ENCODE results near the gene GABBR2. TPM values are rescaled to one million over a fixed set of nuclear protein-coding genes. Genes with fewer than 3 reads are reported as not detected.

The GABBR2 gene
- total and polyA plus RNA-seq, 9 of the 15 experiments (the other 6 are each of a cell fraction or from before 2014, with no cell fraction given) = 0.15 to 1.9 (median 0.32) TPM

DNA sequence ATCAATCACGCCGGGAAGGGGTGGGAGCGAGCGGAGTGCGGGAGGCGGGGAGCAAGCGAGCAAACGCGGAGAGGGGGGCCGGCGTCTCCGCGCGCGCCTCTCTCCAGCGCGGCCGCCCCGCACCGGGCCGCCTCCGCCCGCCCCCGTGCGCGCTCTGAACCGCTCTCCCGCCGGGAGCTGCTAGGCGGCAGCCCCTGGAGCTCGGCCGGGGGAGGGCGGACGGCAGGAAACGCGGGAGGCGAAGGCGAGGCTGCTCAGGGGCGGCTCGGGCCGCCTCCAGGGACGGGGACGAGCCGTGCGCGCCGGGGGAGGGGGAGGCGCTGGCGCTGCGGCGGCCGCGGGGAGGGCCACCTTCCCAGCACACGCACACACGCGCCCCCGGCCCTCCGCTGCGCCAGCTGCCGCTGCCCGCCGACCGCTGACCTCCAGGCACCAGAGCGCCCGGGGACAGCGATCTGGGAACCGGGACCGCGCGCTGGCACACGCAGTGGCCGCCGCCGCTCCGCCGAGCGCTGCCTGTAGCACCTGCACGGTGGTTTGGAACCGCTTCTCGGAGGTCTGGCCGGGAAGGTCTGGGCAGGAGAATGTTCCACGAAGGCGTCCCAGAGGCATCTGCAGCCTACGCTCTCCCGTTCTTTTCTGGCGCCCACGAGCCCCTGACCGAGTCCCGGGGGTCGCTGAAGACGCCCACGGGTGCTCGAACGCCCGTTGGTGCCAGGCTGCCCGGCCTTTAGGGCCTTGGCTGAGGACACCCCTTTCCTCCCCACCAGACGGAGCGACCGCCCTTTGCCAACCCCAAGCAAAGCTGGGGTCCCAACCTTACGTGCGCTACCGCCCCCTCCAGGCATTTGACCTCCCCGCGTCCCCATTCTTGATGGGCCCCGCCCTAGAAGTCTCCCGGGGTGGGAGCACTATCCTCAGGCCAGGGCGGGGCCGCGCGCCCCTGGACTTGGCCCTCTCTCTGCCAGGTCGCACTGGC lies at the start of gene GABBR2 (continued):
- TF ChIP-seq, protein P1, sequence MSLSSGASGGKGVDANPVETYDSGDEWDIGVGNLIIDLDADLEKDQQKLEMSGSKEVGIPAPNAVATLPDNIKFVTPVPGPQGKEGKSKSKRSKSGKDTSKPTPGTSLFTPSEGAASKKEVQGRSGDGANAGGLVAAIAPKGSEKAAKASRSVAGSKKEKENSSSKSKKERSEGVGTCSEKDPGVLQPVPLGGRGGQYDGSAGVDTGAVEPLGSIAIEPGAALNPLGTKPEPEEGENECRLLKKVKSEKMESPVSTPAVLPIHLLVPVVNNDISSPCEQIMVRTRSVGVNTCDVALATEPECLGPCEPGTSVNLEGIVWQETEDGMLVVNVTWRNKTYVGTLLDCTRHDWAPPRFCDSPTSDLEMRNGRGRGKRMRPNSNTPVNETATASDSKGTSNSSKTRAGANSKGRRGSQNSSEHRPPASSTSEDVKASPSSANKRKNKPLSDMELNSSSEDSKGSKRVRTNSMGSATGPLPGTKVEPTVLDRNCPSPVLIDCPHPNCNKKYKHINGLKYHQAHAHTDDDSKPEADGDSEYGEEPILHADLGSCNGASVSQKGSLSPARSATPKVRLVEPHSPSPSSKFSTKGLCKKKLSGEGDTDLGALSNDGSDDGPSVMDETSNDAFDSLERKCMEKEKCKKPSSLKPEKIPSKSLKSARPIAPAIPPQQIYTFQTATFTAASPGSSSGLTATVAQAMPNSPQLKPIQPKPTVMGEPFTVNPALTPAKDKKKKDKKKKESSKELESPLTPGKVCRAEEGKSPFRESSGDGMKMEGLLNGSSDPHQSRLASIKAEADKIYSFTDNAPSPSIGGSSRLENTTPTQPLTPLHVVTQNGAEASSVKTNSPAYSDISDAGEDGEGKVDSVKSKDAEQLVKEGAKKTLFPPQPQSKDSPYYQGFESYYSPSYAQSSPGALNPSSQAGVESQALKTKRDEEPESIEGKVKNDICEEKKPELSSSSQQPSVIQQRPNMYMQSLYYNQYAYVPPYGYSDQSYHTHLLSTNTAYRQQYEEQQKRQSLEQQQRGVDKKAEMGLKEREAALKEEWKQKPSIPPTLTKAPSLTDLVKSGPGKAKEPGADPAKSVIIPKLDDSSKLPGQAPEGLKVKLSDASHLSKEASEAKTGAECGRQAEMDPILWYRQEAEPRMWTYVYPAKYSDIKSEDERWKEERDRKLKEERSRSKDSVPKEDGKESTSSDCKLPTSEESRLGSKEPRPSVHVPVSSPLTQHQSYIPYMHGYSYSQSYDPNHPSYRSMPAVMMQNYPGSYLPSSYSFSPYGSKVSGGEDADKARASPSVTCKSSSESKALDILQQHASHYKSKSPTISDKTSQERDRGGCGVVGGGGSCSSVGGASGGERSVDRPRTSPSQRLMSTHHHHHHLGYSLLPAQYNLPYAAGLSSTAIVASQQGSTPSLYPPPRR (CRISPR knock-in tag; IDR thresholded peaks at IDR 0.05; ENCODE audit: borderline replicate concordance) = no peak
- TF ChIP-seq CTBP1 (IDR thresholded peaks at IDR 0.05; ENCODE audit: borderline replicate concordance) = 0 out of 2 replicates have a peak, but pooled peaks have one; percentile 37
- no peak for TF ChIP-seq ZNF12 (CRISPR knock-in tag; IDR thresholded peaks at IDR 0.05)
- TF ChIP-seq, protein P2, sequence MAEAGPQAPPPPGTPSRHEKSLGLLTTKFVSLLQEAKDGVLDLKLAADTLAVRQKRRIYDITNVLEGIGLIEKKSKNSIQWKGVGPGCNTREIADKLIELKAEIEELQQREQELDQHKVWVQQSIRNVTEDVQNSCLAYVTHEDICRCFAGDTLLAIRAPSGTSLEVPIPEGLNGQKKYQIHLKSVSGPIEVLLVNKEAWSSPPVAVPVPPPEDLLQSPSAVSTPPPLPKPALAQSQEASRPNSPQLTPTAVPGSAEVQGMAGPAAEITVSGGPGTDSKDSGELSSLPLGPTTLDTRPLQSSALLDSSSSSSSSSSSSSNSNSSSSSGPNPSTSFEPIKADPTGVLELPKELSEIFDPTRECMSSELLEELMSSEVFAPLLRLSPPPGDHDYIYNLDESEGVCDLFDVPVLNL (CRISPR knock-in tag; IDR thresholded peaks at IDR 0.05; ENCODE audit: low read depth) = no peak
- TF ChIP-seq TAF1 (IDR thresholded peaks at IDR 0.05; ENCODE audit: control insufficient read depth, extremely low read depth, insufficient read depth, low read length, severe bottlenecking) = no peak
- TF ChIP-seq TRIM28 (IDR thresholded peaks at IDR 0.05) = no peak
- TF ChIP-seq, protein P3, sequence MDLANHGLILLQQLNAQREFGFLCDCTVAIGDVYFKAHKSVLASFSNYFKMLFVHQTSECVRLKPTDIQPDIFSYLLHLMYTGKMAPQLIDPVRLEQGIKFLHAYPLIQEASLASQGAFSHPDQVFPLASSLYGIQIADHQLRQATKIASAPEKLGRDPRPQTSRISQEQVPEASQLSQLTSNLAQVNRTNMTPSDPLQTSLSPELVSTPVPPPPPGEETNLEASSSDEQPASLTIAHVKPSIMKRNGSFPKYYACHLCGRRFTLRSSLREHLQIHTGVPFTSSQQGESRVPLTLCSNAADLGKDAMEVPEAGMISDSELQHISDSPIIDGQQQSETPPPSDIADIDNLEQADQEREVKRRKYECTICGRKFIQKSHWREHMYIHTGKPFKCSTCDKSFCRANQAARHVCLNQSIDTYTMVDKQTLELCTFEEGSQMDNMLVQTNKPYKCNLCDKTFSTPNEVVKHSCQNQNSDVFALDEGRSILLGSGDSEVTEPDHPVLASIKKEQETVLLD (IDR thresholded peaks at IDR 0.05) = no peak
- TF ChIP-seq ZNF707 (CRISPR knock-in tag; conservative IDR thresholded peaks at IDR 0.05) = no peak
- TF ChIP-seq, protein P4, sequence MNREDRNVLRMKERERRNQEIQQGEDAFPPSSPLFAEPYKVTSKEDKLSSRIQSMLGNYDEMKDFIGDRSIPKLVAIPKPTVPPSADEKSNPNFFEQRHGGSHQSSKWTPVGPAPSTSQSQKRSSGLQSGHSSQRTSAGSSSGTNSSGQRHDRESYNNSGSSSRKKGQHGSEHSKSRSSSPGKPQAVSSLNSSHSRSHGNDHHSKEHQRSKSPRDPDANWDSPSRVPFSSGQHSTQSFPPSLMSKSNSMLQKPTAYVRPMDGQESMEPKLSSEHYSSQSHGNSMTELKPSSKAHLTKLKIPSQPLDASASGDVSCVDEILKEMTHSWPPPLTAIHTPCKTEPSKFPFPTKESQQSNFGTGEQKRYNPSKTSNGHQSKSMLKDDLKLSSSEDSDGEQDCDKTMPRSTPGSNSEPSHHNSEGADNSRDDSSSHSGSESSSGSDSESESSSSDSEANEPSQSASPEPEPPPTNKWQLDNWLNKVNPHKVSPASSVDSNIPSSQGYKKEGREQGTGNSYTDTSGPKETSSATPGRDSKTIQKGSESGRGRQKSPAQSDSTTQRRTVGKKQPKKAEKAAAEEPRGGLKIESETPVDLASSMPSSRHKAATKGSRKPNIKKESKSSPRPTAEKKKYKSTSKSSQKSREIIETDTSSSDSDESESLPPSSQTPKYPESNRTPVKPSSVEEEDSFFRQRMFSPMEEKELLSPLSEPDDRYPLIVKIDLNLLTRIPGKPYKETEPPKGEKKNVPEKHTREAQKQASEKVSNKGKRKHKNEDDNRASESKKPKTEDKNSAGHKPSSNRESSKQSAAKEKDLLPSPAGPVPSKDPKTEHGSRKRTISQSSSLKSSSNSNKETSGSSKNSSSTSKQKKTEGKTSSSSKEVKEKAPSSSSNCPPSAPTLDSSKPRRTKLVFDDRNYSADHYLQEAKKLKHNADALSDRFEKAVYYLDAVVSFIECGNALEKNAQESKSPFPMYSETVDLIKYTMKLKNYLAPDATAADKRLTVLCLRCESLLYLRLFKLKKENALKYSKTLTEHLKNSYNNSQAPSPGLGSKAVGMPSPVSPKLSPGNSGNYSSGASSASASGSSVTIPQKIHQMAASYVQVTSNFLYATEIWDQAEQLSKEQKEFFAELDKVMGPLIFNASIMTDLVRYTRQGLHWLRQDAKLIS (CRISPR knock-in tag; IDR thresholded peaks at IDR 0.05) = no peak
- TF ChIP-seq SRF (CRISPR knock-in tag; IDR thresholded peaks at IDR 0.05) = no peak
- TF ChIP-seq TCF15 (CRISPR knock-in tag; IDR thresholded peaks at IDR 0.05) = no peak

Measured in K562 (cell line).